Renal pelvis (tissue), 4 donors: ENCODE measurements around the gene CTNNB1. TPM values are rescaled to one million over a fixed set of nuclear protein-coding genes. Genes with fewer than 3 reads are reported as not detected.
A peak's percentile ranks its signal among the peaks of the same experiment; 100 is the strongest.

Source experiments
- DNase-seq: peaks from one replicate; pipeline ENCODE4 v3.0.0-alpha.2; 2013
- polyA plus RNA-seq, 3 donors: library from polyadenylated mRNA; unstranded; fragments of 120-200 nt; gene quantifications; one replicate each; pipeline ENCODE4 v1.2.1, GENCODE V29; 2013; ENCODE audit not compliant: insufficient read length in 3 of 3

The CTNNB1 gene
- polyA plus RNA-seq, 3 donors: 472 to 497 (median 481) TPM

DNA sequence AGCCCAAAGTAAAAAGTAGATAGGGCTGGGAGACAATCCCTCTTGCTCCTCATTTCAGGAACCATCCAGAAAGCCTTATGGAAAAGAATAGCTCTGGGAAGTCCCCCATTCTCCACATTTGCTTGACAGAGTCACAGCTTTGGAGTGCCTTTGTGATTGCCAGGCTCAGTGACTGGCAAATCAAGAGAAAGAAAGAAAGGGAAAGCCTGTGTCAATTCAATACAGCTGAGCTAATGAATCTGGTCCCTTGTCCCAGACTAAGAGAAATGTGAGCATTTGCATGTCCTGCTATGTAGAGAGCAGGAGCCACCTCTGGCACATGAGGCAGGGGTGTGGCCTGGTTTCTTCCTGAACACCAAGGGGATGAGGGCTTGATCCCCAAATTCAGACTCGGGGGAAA, 14.9 kb upstream of the CTNNB1 start:
- no peak for DNase-seq

DNA sequence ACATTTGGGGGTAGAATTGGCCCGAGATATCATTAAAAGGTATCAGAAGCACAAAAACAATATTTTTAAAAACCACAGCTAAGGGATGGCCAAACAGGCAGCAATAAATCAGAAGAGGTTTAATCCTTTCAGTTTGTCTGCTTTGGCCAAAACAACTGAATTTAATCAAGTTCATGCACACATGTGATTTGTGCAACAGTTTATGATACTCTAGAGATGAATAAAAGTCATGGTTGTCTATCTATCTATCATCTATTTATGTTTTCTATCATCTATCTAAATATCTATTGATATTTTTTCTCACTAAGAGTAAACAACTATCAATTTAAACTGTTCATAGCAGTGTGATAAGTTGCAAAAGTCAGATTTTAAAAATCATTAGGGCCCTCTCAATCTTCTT, 13.0 kb upstream of the CTNNB1 start:
- DNase-seq: no peak

DNA sequence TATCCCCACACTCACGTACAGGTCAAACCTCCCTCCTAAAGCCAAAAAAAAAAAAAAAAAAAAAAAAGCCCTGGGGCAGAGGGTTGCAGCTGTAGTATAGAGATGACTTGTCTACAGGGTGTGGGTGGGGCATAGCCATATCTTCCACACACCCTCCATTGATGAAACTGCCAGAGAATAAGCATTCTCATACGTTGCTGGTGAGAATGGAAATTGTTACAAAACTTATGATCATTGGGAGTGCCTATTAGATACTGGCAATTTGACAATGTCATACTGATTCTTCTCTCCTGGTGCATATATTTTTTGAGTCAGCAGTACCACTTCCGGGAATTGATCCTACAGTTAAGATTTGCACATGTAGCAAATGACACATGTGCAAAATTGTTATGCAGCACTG, 11.0 kb upstream of the CTNNB1 start:
- no peak for DNase-seq

DNA sequence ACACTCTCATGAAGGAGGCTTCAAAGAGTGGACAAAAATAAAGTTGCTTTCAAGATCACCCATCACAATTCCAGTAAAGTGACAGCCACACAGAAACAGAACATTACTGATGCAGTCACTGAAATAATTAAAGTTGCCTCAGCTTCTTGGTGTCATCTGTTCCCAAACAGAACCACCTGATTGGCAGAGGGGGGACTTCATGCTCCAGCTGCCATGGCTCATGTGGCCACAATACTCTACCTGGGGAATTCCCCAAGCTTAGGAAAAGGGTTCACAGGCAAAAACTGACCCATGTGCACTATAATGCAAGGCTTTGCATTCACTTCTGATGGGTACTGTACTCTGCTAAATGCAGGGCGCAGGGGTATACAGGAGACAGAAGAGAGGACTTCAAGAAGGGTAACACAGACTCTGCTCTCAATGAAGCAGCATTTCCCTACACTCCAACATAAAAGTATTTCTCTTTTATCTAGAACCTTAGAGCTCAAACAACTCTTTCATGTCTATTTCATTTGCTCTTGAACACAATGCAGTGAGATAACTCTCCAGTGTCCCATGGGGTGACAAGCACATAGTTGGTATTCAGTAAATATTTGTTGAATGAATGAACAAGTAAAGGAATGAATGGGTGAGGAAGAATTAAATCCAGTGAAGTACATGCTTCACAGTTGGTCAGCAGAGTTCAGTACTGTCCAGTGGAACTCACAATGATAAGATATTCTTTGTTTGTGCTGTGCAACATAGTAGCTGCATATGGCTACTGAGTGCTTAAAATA, 8.6 kb upstream of the CTNNB1 start:
- DNase-seq: no peak

DNA sequence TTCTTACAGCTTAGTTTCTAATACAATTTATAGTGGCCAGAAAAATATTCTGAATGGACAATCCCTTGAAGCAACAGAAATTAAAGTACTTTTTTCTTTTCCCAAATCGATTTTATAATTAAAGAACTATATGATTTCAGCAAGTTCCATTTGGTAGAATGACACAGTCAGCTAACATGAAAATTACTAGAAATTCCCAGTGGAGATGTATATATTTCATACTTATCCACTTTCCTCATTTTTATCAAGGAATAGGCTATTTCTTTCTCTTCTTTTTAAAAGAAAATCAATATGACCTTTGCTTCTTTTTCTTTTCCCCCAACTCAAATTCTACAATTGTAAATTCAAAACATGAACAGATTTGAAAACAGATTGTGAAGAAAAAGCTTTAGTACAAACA, 6.4 kb upstream of the CTNNB1 start:
- DNase-seq: no peak

DNA sequence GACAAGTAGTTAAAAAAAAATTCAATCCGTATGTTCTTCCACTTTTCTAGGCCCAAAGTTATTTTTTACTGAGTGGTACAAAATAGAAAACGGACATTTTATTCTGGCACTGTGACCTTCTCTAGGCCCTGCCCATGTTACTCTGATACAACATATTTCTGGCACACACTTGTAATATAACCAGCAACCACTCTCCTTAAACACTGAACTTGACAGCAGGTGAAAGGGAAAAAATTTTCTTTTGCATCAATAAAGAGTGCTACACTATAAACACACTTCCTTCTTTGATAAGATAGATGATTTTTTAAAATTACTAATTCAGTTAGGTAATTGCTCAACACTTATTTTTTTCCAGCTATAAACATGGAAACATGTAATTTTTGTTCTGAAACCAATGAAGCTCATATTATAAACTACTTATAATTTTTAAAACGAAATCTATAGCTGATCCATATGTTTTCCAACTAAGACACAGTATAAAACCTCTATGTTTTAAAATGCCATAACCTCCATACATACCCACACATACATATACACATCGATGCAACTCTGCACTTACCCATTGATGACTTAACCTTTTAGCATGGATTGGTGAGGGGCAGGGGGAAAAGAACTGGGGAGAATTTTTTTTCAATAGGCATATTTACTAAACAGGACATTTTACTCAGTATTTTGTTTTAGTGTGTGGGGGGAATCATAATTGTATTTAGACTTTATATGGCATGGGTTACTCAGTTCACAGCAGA, 5.3 kb upstream of the CTNNB1 start:
- no peak for DNase-seq

DNA sequence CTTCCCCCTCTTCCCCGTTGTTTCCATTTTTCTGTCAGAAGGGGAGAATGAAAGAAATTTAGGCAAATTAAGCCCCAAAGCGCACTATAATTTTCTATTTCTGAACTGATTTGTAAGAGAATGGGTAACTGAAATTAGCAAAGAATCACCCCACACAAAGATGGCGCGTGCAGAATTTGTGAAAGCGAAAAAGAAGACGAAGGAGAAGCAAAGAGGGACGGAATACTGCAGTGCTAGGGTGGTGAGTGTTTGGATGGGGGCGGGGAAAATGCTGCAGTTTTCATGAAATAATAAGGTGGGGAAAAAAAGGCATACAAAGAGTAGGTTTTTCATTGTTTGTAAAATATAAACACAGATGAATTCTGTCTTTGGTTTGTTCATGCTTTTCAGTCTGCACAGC, 4.6 kb upstream of the CTNNB1 start:
- DNase-seq: no peak

DNA sequence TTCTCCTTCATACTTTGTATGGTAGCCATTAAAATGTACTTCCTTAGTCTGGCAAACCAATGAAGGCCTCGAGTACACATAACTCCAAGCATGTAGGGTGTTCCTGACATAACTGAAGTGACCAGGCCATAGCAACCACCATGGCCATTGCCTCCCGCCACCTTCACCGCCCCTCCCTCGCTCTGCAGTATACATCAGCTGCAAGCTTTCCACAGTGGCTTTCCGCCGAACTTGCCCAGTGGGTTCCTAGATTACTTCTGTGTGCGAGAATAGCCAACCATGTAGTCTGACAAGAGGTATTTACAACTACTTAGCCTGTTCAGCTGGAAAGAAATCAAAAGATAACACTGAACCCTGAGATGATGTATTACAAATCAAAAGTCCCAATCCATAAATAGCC, 3.4 kb upstream of the CTNNB1 start:
- DNase-seq: no peak

DNA sequence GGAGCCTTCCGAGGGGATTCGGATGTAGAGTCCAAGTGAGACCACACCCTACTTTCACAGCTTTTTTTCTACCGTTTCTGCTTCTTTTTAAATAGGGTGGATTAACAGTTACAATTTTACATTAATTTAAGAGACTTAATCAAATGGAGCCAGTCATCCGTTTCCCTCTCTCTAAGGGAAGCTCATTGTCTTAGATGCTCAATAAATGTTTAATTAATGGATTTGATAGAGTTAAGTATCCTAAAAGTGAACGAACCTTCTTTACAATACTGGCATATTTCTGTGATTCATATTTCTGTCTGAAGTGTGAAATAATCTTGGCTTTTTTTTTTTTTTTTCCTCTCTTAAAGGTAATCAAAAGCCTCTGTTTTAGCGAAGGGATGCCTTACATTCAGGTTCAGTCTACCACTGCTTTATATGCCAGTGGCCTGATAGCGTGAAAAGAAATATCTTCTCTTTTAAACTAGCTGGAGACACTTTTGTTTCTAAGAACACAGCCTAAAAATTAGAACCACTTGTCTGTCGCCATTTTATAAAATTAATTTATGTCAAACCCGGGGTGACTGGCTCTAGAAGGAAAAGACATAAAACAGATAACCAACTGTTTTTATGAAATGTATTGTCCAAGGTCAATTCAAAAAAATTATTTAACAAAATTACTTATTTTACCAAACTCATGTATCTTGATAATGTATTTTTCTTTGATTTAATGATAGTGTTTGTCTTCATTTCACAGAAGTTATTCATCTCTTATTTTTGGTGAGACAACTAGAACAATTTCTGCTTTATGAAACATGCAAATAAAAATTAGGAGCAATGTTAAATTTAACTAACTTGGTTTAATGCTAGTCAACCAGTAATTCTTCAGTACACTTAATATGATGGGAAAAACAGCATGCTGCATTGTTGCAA, 2.5 kb upstream of the CTNNB1 start:
- no peak for DNase-seq

DNA sequence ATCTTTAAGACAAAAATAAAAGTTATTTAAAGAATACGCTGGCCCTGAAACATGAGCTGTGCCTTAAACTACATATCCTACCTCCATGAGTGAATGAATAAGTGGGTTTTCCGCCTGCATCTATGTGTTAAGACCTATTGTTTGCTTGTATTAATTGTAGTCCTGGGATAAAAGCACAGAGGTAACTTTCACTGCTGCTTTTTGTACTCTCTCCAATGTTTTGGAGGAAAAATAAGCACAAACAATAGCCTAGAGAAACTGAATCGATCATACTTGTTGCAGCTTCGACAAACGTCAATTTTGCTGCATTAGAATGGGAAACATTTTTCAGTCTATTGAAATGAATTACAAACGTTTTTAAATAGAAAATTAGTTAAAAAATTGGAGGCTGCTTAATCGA, 1.3 kb upstream of the CTNNB1 start:
- no peak for DNase-seq

DNA sequence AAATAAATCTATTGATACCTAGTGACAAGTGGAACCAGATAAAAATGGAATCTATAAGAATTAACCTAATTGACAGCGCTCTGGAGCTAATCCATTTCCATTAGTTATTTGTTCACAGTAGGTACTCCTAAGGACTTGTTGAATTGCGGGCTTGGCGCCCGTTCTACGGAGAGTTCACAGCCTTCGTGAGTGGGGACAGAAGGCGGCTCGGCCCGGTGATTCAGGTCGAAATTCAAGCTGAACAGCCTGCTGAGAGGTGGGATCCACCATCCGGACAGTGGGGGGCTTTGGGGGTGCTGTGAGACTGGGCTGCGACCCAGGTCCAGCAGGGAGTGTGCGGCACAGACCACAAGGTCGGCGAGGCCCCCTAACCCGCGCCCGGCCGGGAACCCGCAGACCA, 779 bp upstream of the CTNNB1 start:
- no peak for DNase-seq

DNA sequence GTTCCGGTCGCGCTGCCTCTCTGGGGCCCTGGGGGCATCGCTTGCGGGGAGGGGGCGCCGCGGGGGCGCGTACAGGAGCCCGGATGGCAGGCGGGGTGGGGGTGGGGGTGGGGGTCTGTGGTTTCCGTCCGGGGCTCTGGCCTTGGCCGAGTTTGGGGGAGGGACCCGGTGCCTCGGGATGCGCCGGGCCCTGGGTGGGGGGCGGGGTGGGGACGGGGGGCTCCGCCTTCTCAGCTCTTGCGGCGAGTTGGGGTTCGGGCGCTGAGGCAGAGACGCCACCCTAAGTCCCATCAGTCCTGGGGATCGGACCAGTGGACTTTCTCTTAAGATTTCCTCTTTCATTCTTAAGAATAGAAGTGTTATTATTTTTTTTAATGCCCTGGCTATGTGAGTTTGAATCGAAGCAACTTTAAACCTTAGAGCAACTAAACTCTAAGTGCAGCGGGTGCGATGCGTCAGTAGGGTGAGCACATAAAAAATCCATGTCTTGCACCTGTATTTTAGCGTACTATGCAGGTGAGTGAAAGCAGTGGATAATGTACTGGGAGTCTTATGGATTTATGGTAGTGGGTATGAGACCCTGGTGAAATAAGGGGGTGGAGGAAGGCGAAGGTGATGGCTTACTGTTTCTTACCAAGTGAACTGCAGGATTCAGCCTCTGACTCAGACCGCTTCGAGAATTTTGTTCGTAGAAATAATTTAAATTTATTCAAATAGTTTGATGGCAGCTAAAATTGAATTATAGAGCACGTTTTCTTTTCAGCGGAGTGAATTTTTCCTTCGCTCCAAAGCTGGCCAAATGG, 762 bp downstream of the CTNNB1 start:
- no peak for DNase-seq

DNA sequence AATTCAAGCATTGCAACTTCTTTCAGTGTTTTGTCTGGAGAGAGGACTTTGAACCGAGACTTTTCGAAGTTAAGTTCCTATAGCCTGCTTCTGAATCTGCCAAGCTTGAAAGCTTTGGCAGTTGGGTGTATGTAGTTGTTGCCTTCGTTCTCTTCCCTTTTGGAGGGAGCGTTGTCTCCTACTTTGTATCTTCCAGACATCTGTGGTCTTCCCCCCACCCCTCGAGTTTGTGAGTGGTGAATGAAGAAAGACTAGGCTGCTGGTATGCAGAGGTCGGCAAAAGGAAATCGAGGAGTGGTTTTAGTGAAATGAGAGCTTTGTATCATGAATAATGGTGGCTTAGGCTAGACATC, 1.3 kb downstream of the CTNNB1 start:
- DNase-seq: no peak

DNA sequence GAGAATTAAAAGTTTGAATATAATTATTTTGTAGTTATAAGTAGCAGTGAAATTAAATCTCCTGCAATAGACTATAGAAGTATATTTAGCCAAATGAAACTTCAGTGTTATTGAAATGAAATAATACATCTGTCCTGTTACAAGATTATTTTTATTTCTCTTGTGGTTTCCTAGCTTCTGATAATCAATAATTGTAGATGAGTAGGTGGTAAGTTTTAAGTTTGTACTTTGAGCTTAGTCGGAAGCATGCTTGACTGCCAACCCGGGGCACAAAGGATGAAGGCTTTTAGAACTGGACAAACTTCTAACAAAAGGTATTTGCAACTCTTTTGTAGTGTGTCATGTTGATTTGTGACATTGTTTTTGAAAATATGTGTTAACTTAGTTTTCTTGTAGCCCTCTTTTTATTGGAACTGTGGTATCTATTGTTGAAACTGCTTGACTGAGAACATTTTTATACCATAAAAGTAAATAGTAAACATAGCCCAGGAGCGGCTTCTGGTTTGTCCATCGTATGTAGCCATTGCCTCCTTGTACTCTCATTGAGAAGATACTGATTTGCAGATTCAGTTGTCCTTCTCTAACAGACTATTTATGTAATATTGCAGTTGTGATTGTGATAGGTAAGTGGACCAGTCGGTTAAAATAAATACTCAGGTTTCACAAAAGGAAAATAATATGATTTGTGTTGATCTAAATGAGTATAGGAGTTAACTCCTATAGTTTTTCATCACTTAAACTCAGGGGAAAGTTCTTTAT, 2.9 kb downstream of the CTNNB1 start:
- no peak for DNase-seq

DNA sequence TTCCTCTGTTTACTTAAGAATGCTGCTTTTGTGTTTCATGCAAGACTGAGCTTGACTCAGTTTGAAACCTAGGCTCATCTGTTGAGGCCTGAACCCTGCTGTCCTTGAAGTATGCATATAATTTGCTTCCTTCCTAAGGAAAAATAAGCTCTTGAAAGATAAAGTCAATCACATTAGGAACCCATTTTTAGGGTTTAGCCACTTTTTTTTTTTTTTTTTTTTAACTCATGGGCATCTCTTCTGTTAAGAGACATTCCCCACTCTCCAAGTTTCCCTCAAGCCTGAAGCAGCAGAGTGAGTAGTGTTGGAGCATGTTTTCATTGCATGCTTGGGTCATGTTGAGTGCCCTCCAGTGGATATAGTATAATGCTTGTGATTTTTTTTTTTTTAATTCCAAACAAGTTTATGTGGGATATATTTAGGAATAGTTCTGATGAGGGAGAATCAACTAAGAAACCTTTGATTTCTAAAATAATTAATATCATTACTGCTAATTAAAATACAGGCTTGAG, 3.6 kb downstream of the CTNNB1 start:
- peak; percentile 42 for DNase-seq

DNA sequence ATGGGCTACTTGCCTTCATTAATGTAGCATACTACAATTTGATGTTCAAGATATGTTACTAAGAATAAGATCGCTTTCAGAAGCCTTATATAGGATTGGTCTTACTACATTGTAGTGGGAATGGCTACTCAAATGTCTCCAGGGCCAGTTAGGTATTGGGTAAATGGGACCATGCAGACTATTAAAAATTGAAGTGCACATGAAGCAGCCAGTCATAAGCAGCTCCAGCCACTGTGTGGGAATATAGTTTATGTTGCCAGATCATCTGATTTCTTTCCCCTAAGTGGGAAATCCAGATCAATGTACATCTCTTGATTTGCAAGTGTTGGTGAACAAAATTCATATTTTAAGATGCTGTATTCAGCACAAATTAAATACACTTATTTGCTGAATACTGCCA, 5.1 kb downstream of the CTNNB1 start:
- DNase-seq: no peak

DNA sequence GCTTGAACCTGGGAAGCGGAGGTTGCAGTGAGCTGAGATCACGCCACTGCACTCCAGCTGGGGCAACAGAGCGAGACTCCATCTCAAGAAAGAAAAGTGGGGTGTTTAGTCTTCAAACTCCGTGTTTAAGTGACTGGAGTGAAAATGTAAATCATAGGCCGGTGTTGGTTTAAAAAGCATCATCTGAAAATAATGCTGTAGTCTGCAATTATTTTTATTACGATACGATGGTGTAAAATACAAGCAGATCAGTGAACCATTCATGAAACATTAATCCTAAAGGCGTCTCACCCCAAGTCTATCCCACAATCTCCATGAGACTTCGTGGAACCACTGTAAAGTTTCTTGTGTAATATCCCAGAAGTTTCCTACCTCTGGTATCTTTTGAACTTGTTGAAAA, 6.3 kb downstream of the CTNNB1 start:
- DNase-seq: no peak

DNA sequence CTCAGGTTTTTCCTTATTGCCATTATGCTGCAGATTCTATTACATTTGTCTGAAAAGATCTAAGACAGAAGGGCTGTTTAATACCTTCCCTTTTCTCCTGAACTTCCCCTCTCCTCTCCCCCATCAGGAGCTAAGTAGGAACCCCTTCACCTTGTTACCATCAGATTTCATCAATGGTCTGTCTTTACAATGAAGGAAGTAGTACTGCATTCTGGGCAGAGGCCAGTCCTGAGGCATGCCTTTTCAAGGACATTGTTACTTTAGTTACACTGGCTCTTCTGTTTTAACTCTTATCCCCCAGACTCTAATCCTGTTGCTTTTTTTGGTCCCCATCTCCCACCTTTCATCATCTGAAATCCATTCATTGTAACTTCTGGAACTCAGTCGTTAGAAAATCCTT, 8.1 kb downstream of the CTNNB1 start:
- no peak for DNase-seq

DNA sequence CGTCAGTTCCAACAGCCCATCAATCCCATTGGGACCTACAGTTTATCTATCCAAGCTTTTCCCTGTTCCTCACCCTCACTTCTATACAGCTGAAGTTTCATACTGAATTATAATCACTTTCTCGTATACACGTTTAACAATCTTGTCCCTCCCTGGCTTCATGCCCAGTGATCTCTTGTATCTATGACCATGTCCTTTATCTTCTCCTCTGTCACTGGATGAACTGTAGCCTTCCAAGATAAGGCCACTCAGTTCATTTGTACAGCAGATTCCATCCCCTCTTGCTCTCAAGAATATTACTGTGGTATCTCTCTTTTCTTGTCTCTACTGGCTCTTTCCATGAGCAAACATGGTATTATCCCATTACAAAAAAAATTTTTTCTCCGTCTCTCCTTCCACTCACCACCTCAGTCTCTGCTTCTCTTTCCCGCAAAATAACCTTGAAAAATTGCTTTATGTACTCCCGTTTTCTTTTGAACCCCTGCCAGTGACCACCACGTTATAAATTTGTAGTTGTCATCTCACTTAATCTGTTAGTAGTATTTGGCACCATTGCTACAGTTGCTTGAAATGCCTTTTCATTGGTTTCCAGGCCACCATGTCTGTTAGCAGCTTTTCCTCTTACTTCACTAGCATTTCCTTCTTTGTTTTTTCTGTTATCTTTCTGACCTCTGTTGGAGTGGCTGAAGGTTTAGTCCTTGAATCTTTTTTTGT, 9.4 kb downstream of the CTNNB1 start:
- DNase-seq: no peak

DNA sequence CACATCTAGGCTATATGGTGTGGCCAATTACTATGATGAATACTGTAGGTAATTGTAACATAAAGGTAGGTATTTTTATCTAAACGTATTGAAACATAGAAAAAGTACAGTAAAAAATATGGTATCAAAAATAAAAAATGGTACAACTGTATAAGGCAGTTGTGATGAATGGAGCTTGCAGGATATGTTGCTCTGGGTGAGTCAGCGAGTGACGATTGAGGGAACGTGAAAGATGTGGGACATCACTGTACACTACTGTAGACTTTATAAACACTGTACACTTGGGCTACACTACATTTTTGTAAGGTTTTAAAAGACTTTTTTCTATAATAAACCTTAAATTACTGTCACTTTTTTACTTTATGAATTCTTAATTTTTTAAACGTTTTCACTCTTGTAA, 10.3 kb downstream of the CTNNB1 start:
- DNase-seq: no peak
